ENCODE data around the gene TRMT1L. TPM values are rescaled to one million over a fixed set of nuclear protein-coding genes. Genes with fewer than 3 reads are reported as not detected.
A peak's percentile ranks its signal among the peaks of the same experiment; 100 is the strongest.

Gene TRMT1L
- total and polyA plus RNA-seq, 2 donors (not counting 1 experiment from before 2014, with no cell fraction given): 19.4 to 26.4 TPM

GRCh38 chr1:185073725-185074124 lies 83.0 kb downstream of the TRMT1L start:
- TF ChIP-seq CTCF (conservative IDR thresholded peaks at IDR 0.05 in 1 of 2, IDR thresholded peaks at IDR 0.05 in 1 of 2; ENCODE audit: low read depth in 1 of 2, low read length in 2 of 2) (no peak), EZH2 (IDR thresholded peaks at IDR 0.05; ENCODE audit: low read length, missing control alignments) (no peak)
- Histone ChIP-seq H3K27me3 (ENCODE audit: control insufficient read depth, insufficient read depth, low read length) (no peaks in the 10 kb centered on the region), H3K36me3 (ENCODE audit: control insufficient read depth, insufficient read depth, low read length) (no peaks in the 10 kb centered on the region), H3K9me3 (ENCODE audit: control insufficient read depth, insufficient read depth, low read depth, low read length) (no peaks in the 10 kb centered on the region), H3K27ac (ENCODE audit: insufficient read depth, low read length) (no peak overlapping the region), H4K20me1 (ENCODE audit: control insufficient read depth, extremely low read depth, insufficient read depth, low read length) (no peaks in the 10 kb centered on the region), H2AFZ (ENCODE audit: low read length) (no peak overlapping the region), H3K9ac (ENCODE audit: insufficient read depth, low read length) (no peak overlapping the region), H3K4me2 (ENCODE audit: extremely low read depth, insufficient read depth, low read length) (no peak overlapping the region), H3K4me3 (replicated peaks in 1 of 4; ENCODE audit: control extremely low read depth in 1 of 4, insufficient read depth in 1 of 4, low read depth in 3 of 4, low read length in 4 of 4) (no peak overlapping the region), H3K79me2 (ENCODE audit: control insufficient read depth, insufficient read depth, low read length) (peaks cover 5% of the 10 kb centered on the region), H3K4me1 (ENCODE audit: control insufficient read depth, extremely low read depth, insufficient read depth, low read length) (no peaks in the 10 kb centered on the region)
- DNase-seq (ENCODE audit: low read depth in 2 of 2): peak in 1 of 2 donors; percentile 78

- peaks cover 4% of the 10 kb centered on the region for H3K79me2 ChIP-seq (ENCODE audit: control insufficient read depth, insufficient read depth, low read length)
- DNase-seq (ENCODE audit: low read depth in 2 of 2): no peak
- H3K4me1 ChIP-seq (ENCODE audit: control insufficient read depth, extremely low read depth, insufficient read depth, low read length): no peaks in the 10 kb centered on the region
- no peak overlapping the region for H3K4me3 ChIP-seq (replicated peaks in 1 of 4; ENCODE audit: control extremely low read depth in 1 of 4, insufficient read depth in 1 of 4, low read depth in 3 of 4, low read length in 4 of 4)
- H3K27me3 ChIP-seq (ENCODE audit: control insufficient read depth, insufficient read depth, low read length): no peaks in the 10 kb centered on the region
- no peaks in the 10 kb centered on the region for H3K9me3 ChIP-seq (ENCODE audit: control insufficient read depth, insufficient read depth, low read depth, low read length)
- H3K9ac ChIP-seq (ENCODE audit: insufficient read depth, low read length): no peak overlapping the region
- no peak for TF ChIP-seq EZH2 (IDR thresholded peaks at IDR 0.05; ENCODE audit: low read length, missing control alignments)
- H3K4me2 ChIP-seq (ENCODE audit: extremely low read depth, insufficient read depth, low read length): no peak overlapping the region
- no peak overlapping the region for H3K27ac ChIP-seq (ENCODE audit: insufficient read depth, low read length)
- H3K36me3 ChIP-seq (ENCODE audit: control insufficient read depth, insufficient read depth, low read length): no peaks in the 10 kb centered on the region
- no peaks in the 10 kb centered on the region for H4K20me1 ChIP-seq (ENCODE audit: control insufficient read depth, extremely low read depth, insufficient read depth, low read length)
- H2AFZ ChIP-seq (ENCODE audit: low read length): no peak overlapping the region
Observed at GRCh38 chr1:185070051-185070450, 86.7 kb downstream of the TRMT1L start.

GRCh38 chr1:185069202-185069772 lies 87.5 kb downstream of the TRMT1L start:
- Histone ChIP-seq H3K79me2 (ENCODE audit: control insufficient read depth, insufficient read depth, low read length) (peaks cover 4% of the 10 kb centered on the region), H3K4me3 (replicated peaks in 1 of 4; ENCODE audit: control extremely low read depth in 1 of 4, insufficient read depth in 1 of 4, low read depth in 3 of 4, low read length in 4 of 4) (no peak overlapping the region), H3K9ac (ENCODE audit: insufficient read depth, low read length) (no peak overlapping the region), H3K36me3 (ENCODE audit: control insufficient read depth, insufficient read depth, low read length) (no peaks in the 10 kb centered on the region), H3K27me3 (ENCODE audit: control insufficient read depth, insufficient read depth, low read length) (no peaks in the 10 kb centered on the region), H4K20me1 (ENCODE audit: control insufficient read depth, extremely low read depth, insufficient read depth, low read length) (no peaks in the 10 kb centered on the region), H3K4me1 (ENCODE audit: control insufficient read depth, extremely low read depth, insufficient read depth, low read length) (no peaks in the 10 kb centered on the region), H2AFZ (ENCODE audit: low read length) (no peak overlapping the region), H3K9me3 (ENCODE audit: control insufficient read depth, insufficient read depth, low read depth, low read length) (no peaks in the 10 kb centered on the region), H3K4me2 (ENCODE audit: extremely low read depth, insufficient read depth, low read length) (no peak overlapping the region), H3K27ac (ENCODE audit: insufficient read depth, low read length) (no peak overlapping the region)
- DNase-seq (ENCODE audit: low read depth in 2 of 2): peak in 1 of 2 donors; percentile 16
- TF ChIP-seq CTCF (conservative IDR thresholded peaks at IDR 0.05 in 1 of 2, IDR thresholded peaks at IDR 0.05 in 1 of 2; ENCODE audit: low read depth in 1 of 2, low read length in 2 of 2) (no peak), EZH2 (IDR thresholded peaks at IDR 0.05; ENCODE audit: low read length, missing control alignments) (no peak)
